Heart left ventricle (tissue), 13 donors: ENCODE results near the gene KLHL5.

ENCODE experiments used
- POLR2A ChIP-seq, 2 donors: fragments of 450-650 bp; IDR thresholded peaks; one replicate each; pipeline ENCODE4 v1.6.1; 2017; ENCODE audit warnings: antibody characterized with exemption in 2 of 2, mild to moderate bottlenecking in 2 of 2, moderate library complexity in 2 of 2
- TF ChIP-seq, protein P1 (sequence below), 12 donors: fragments of 200-600 bp; sonication (generic) in 4 of 12; IDR thresholded peaks; one replicate each; pipeline versions ENCODE4 v1.5.0 to v1.8.0; 2018 to 2022; ENCODE audit warnings: antibody characterized with exemption in 12 of 12, mild to moderate bottlenecking in 5 of 12
- donor health status: ischemic (EF 13 %, LVEDD 7.1; RV severe dilation, severe dysfunction).
- donor health status: DM: no; HTN: yes; CAD: no.
- donor health status: DM: no; HTN: no; CAD: no.
- donor health status: ischemic (EF 25% LVEDD 6.9; RV normal size, moderate dysfunction).
- donor health status: ischemic (EF 25% LVEDD 5.7; RV mildly dilated, moderate dysfunction).
- donor health status: ischemic (EF 35%, LVEDD 5.7; RV mildly dilated, moderate dysfunction).
- donor health status: nonischemic (EF 11% LVEDD 7.7; RV severe dilation, severe dysfunction).
- donor health status: DM: yes; HTN: yes; CAD: no.
- donor health status: PGD.
- donor health status: ischemic (EF 29% LVEDD 5.4; RV normal size, mild dysfunction).
- donor health status: nonischemic (EF 23%, LVEDD 6.1; RV moderate dilation, normal function).

DNA sequence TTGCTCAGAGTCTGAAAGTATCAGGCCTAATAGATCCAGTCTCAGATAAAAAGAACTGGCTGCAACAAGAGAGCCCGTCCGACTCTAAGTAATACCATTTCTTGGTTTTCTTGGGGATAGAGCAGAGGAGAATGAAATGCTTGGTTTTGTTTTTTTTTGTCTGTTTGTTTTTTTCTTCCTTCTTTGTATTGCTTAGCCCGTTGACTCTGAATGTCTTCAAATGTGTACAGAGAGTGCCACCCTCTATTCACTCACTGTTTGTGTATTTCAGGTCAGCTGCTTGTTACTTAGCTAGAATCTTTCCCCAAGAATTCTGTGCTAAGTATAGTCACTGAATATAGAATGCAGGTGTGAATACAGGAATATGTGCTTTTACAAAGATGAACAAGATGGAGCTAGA is 24.1 kb upstream of the KLHL5 start:
- TF ChIP-seq, protein P1, sequence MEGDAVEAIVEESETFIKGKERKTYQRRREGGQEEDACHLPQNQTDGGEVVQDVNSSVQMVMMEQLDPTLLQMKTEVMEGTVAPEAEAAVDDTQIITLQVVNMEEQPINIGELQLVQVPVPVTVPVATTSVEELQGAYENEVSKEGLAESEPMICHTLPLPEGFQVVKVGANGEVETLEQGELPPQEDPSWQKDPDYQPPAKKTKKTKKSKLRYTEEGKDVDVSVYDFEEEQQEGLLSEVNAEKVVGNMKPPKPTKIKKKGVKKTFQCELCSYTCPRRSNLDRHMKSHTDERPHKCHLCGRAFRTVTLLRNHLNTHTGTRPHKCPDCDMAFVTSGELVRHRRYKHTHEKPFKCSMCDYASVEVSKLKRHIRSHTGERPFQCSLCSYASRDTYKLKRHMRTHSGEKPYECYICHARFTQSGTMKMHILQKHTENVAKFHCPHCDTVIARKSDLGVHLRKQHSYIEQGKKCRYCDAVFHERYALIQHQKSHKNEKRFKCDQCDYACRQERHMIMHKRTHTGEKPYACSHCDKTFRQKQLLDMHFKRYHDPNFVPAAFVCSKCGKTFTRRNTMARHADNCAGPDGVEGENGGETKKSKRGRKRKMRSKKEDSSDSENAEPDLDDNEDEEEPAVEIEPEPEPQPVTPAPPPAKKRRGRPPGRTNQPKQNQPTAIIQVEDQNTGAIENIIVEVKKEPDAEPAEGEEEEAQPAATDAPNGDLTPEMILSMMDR (IDR thresholded peaks at IDR 0.05) = no peak
- no peak for TF ChIP-seq POLR2A (IDR thresholded peaks at IDR 0.05)
